ENCODE data around the gene TRIM8.

Gene TRIM8

DNA sequence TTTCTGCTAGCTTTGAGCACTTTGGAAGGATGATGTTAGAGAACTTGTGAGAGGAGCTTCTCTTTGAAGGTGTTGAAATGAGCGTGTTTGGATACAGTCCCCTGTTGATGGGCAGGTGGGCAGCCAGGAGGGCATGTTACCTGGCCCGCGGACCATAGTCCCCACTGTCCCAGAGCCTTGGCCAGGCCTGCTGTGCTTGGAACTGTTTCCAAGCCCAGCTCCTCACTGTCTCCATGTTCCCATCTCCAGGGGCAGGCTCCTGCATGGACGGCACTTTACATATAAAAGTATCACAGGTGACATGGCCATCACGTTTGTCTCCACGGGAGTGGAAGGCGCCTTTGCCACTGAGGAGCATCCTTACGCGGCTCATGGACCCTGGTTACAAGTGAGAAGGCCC is 27.2 kb upstream of the TRIM8 start:
- DNase-seq: no peak

DNA sequence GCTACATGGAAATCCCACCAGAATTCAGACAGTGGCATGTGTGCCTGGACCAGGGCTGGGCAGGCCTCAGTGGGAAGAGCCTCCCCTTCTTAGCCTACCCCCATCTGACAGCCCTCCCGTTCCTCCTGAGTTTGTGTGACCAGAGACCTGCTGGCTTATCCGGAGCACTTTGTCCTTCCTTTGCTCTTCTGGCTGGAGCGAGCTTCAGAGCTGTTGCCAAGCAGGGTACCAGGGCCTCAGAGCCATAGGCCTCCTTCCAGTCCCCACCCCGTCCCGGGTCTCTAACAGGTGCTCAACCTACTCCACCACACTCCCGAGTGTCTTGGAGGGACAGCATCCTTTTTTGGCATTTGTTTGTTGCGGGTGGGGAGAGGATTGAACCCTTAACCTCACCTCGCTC is 26.5 kb upstream of the TRIM8 start:
- no peak for DNase-seq

DNA sequence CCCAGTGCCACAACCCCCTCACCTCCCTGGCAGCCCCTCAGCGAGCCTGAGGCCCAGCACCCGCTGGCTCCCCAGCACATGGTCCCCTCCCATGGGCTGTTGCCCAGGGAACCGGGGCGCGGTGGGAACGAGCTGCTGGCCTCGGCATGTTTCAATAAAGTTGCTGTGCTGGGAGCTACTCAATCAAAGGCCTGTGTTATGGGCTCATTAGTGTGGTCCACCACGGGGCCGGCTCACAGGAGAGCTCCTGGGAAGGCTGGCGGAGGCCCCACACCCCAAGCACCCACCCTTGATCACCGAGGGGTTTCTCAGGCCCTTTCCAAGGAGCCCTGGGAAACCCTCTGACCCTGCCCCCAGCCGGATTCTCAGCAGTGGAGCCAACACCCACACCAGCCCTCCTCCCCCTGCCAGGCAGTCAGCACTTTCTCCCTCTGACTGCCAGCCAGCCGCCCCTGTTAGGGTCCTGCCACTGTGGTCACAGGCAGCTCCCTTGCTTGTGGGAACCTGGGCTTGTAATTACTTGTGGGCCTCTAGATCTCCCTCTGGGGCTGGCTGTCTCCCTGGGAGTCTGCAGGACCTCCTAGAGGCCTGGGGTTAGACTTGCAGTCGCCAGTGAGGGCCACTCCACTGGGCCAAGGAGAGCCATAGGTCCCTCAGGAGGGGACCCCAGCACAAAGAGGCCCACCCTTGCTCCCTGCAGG is 24.8 kb upstream of the TRIM8 start:
- no peak for DNase-seq

DNA sequence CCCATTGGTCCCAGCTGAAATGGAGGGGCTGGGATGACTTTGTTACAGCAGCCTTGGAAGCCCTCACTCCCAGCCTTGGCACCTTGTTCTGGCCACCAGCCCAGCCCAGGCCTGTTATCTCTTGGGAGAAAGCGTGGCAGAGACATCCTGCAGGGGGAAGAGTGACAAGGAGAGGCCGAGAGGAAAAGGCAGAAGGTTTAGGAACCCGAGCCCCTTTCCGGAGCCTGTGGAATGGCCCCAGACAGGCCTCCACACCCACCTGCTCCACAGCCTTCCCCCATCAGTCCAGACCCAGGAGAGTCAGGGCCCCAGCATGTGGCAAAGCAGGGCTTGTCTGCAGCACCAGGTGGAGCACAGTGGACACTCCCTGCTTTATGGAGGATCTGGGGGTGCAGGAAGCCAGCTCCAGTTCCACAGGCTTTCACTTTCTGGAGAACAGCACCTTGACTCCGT is 24.1 kb upstream of the TRIM8 start:
- no peak for DNase-seq

DNA sequence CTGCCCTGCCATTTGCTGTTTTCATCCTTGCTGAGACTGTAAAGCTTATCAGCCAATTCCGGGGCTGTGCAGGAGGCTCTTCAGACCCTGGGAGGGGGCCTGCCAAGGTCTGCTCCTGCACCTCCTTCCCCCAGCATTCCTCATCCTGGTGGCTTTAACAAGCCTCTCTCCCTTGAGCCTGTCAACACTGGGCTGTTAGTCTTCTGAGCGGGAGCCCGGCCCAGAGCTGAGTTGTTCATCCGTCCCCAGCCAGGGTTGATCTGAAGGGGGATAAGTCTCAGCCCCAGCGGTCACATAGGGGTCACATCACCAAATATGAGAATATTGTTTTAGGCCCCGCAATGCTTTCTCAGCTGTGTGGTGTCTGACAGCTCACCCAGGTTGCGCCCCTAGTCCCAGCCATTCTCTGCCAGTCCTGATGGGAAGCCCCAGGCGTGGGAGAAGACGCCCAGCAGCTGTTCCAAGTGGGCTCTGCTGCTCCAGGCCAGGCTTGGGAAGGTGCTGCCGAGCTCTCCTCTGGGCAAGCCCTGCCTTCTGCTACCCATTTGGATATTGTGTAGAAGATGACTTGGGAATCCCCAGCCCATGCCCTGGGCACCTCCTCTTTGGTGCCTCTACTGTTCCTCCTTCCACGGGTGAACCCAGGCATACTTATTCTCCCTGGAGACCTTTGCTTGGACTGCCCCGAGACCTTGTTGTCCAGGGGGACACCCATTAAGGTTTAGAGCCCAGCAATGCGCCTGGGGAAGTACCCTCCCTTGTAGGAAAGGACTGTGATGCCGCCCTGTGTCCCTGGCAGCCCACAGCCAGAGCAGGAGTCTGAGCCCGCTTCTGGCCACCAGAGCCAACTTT is 23.5 kb upstream of the TRIM8 start:
- DNase-seq: no peak

DNA sequence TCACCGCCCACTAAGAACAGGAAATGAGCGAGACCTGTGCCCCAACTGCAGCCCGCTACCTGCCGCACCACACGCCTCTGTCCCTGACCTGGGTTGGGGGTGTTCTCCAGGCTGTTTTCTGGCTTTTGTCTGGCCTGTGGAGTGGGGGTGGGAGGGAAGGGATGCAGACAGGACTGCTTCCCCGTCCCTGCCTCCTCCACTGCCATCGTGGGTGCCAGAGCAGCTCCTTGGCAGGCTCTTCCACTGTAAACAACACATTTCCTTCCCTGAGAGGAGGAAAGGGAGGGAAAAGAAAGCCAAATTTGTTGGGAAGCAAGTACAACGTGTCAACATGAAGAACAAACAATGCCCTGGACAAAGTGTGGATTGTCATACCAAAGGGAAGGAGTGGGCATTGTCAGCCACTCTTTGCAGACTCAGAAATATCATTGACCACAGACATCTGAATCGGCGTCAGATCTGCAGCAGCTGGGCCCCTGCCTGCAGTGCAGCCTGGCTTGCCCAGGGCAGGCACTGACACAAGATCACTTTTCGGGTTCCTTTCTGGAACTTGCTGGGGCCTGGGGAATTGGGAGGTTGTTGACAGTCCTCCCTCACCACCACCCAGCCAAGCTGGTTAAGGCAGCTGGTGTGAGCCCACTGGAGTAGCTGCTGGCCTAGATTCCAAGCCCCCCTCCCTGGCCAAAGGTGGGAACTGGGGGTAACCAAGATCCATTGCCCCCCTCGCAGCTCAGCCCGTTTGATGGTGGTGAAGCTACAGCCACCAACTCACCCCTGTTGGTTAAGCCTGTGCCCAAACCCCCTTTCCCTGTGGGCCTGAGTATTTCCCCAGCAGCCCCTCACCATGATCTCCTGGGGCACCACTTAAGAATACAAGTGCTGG is 22.6 kb upstream of the TRIM8 start:
- no peak for DNase-seq

DNA sequence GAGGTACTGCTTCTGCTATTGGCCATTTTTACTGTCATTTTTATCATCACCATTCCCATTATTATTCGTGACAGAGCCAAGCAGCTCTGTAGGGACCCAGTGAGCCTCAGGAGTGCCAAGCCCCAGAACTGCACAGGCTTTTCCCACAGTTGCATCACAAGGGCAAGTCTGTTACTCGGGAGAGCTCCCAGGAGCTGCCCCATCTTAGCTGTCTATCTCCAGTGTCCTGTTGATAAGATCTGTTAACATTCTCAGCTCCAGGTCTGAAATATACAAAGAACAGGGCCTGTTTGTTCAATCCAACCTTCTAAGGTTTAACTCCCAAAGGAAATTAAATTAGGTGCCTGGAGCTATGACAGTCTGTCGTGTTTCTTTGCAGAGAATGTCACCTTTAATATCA is 20.2 kb upstream of the TRIM8 start:
- DNase-seq: no peak

DNA sequence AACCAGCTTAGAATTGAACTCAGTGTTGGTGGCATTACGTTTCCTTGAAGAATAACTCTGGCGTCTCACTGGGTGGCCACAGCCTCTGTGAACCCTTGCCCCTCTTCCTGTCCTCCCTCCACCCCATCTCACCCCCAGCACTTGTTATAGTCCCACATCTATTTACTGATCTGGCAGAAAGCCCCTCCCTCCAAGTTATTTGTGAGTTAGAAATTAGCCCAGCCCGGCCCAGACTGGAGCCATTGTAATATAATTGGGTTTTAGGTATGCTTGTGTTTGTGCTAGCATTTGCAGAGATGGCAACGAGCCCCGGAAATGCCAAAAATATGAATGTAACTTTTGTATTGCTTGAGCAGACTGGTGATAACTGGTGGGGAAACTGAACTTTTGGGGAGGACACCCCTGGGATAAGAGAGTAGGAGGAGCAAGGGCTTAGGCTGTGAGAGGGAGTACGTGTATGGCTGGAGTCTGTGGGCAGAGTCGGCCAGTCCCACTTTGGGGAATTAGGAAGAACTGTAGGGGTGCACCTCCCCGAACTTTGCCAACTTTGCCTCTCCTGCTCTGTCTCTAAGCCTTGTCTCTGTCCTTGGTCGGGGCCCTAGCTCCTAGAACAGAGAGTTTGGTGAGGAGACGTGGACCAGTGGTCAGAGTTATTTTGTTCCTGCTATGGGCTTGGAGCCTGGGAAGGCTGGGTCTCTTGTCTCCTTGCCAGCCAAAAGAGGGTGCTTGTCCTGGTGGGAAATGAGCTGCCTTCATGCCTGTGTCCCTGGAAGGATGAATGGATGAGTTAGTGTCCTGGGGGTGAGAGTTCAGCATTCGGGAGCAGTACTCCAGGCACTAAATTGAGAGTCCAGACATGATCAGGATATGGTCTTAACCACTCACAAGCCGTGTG is 19.3 kb upstream of the TRIM8 start:
- DNase-seq: no peak

DNA sequence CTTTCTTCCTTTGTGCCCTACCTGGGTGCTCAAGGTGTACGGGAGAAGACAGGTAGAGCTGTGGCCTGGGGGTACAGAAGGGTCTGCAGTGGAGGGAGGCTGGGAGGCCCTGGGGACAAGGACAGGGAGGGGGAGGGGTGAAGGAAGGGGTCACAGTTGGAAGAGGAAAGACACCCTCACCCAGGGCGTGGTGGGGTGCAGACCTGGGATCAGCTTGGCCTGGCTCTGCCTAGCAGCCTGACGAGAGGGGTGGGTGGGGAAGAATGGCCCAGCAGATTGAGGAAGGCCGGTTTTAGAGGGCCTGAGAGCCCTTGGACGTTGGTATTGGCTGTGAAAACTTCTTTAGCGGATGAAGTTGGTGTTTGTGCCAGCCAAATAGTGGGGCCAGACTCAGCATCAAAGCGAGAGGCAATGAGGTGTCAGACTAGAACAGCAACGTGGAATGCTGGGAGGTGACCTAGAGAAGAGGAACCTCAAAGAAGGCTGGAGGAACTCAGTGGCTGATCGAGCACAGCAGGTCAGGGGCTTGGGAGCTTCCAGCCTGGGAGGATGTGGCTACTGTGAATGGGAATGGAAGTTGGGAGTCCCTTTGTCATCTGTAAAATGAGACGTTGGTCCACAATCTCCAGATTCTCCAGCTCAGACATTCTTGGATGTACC is 18.1 kb upstream of the TRIM8 start:
- DNase-seq: no peak

DNA sequence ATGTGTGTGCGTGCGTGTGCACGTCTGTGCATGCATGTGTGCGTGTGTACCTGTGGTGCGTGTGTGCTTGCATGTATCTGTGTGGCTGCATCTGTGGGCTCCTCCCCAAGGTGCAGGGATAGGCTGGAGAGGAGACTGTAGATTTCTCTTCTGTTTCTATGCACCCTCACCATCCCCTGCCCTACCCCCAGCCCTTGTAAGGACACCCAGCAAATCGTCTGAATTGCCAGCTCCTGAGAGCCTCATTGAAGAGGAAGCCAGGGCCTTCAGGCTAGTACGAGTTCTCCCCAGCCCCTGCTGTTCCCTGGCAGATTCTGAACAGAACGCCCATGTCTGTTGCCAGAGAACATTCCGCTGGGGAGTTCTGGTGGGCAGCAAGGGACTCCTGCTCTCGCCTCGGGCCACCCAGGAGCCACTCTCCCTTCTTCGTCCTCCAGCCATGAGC is 17.0 kb upstream of the TRIM8 start:
- DNase-seq: no peak

DNA sequence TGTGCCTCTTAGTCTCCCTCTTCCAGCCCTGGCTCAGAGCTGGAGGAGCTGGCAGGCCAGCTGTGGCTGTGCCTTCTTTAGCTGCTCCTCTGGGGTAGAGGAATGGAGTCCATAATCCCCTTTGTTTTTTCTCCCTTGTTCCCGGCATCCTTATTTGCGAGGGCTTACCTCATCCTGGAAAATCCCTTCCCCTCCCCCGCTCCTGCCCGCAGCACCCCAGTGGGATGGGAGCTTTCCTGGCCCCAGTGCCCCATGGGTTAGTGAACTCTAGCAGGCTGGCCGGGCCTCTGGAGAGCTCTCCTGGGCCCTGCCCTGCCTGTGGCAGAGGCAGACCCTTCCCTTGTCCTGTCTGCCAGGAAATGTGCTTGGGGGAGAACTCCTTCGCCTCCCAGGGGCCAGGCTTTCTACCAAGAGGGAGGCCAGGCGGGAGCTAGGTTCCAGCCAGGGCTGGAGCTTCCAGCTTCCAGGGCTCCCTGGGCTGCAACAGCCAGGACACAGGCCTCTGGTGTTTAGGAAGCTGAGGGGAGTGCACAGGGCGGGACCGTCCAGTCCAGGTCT is 16.5 kb upstream of the TRIM8 start:
- no peak for DNase-seq

DNA sequence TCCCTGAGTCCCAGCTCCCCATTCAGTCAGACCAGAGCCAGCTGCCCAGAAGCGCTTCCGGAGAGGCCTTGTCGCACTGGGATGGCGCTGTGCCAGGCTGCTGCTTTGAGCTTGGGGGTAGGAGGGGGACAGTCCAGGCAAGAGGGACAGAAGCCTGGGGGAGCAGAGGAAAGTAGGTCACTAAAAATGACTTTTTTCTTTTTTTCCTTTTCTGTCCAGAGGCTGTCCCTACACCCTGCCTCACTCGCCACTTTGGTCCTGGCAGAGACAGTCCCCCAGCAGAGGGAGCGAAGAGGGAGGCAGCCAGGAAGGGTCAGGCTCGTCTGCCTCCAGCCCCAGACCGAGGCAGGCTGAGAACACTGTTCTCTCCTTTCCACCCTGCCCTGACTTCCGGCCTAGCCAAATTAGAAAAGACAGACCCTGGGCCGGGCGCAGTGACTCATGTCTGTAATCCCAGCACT is 15.8 kb upstream of the TRIM8 start:
- DNase-seq: no peak

DNA sequence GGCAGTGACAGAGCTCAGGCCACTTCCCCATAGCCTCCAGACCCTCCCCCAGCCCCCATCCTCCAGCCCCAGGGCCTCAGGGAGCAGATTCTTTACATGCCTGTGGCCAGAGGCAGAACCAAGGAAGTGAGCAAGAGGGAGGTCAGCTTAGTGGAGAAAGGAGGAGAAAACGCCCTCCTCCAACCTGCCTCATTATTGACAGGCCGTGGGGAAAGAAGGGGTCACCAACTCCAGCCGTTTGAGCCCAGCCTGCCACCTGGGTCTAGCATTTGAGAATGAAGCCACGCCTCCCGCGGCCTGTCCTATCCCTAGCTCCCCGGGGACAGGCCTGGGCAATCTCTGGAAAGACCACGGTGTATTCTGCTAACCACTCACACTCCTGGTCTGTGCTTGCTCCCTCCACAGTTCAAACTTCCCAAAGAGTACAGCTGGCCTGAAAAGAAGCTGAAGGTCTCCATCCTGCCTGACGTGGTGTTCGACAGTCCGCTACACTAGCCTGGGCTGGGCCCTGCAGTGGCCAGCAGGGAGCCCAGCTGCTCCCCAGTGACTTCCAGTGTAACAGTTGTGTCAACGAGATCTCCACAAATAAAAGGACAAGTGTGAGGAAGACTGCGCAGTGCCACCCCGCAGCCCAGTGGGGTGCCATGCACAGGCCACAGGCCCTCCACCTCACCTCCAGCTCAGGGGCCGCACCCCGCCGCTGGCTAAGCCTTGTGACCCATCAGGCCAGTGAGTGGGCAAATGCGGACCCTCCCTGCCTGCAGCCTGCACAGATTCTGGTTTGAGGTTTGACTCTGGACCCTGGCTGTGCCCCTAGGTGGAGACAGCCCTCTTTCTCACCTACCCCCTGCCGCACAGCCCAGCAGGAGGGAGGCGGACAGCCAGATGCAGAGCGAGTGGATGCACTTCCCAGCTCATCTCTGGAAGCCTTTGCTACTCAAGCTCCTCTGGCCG is 14.3 kb upstream of the TRIM8 start:
- peak; percentile 54 for DNase-seq

DNA sequence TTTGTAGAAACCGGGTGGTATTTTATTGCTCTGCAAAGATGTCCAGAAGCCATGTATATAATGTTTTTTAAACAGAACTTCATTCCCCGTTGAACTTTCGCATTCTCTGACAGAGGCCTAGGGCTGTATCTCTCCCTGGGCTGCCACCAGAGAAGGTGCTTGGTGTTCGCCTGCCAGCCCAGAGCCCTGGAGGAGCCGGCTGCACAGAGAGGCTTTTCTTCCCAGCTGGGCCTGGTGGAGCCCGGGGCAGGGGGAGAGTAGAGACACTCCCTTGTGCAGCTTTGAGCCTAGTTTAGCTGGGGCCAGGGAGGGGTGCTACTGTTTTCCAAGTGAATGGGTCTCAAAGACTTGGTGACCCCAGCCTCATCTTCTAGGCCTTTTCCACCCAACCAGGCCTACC is 13.6 kb upstream of the TRIM8 start:
- DNase-seq: no peak

DNA sequence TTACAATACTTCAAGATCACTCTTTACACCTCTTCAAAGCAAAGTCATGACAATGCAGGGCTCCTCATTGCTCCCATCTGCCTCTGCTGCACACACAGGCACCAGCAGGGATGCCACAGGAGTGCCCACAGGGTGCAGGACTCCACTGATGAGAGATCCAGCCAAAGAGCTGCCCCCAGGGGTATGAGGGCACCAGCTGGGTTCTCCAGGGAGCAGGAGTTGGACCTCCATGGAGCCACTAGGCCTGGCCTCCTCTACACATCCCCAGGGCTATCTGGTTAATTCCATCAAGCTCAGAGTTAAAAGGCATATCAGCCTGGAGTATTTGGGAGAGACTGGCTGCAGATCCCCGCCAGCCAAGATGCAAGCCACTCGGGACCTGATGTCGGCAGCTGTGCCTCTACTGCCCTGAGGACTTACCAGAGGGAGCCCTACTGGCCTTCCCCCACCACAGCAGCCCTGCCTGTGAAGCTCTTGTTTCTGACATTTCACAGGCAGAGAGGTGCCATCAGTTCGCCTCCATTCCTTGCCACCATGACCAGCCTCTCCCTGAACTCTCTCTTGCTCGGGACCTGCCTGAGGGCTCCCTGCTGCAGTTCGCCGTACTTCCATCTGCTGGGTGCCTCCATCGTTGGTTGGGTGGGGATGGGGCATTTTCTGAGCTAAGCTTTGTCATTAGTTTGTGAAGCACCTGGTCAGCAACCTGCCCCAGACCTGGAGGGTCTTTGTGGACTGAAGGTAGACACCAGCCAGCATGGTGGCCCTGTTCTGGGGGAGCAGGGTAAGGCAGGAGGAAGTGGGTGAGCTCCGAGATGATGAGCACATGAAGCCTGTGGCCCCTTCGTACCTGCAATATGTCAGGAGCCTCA is 12.5 kb upstream of the TRIM8 start:
- no peak for DNase-seq

DNA sequence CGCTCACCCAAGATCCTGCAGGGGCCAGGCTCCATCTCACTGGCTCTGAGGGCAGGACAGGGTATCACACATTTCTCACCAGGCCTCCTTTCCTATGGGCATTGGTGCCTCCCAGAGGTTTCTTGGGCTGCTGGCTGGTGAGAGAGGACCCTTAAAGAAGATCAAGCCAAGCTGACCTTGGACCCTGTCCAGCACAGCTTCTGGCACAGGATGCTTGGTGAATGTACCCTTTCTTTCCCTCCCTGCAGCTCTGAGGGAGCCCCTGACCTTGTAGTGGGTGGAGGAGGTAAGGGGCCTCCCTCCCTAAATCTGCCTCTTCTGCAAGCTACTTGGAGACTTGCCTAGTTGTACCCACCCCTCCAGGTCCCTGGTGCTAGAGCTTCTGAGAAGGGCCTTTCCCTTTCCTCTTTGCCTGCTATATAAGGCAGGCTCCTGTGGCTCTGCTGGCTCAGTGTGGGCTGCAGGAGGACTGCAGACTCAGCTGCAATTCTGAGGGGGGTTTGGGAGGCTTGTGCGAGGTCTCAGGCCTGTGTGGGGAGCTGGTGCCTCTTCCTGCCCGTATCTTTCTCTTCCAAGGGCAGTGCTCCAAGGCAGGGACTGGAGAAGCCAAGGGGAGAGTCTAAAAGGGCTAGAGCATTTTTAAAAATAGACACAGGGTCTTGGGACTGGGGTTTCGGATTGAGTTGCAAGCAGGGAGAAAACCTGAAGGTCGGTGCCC is 11.7 kb upstream of the TRIM8 start:
- no peak for DNase-seq

DNA sequence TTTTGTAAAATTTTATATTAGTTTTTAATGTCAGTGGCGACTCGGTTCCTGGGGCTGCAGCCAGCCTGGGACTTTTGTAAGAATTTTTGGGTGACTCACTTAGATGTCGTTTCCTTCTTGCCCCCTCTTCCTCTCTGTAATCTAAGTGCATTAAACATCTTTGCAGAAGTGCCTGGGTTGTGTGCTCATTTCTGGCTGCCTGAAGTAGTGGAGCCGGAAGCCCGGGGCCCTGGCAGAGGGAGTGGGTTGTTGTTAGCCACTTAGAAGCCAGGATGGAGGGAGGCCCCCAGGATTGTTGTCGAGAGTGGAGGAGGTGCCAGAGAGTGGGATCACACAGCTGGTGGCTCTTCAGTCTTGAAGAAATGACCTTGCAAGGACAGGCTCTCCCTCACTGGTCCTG is 11.0 kb upstream of the TRIM8 start:
- DNase-seq: no peak

DNA sequence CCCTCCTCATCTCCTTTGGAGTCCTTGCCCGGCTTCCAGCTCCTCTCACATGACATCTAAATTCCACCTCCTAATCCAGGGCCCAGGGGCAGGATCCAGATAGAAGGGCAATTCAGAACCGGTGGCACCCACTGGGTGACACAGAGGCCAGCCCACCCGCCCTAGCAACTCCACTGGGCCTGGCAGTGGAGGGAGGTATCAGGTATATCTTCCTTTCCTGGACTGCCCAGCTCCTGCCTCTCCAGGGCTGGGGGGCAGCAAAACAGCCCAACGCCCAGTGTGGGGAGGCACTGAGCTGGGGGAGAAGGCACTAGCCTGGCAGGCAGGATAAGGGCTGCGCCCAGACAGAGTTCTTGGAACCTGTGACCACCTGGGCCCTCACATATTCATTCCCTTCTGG is 10.4 kb upstream of the TRIM8 start:
- DNase-seq: no peak

Measured in NCI-H146 (cell line).